Endothelial cell of hepatic sinusoid (primary cell): ENCODE data around the gene ZNF512B.
"Not testable (repeated sequence)": the region's sequence is repeated elsewhere in the genome, so short reads cannot be mapped to it uniquely, and the experiment has no call there.

ENCODE experiments used
- in situ Hi-C: cut with HindIII; loops from 2 replicates; pipeline ENCODE4 v1.10.0; 2017; ENCODE audit warnings: low sequenced_read_pairs

ZNF512B gene

GRCh38 chr20:63964412-63964811 is 5.3 kb downstream of the ZNF512B start:
- in situ Hi-C loops, result no loop called here

- in situ Hi-C loops, result no loop called here
Measured at GRCh38 chr20:63963784-63964301, 5.9 kb downstream of the ZNF512B start.

- in situ Hi-C loops, result no loop called here
Measured at GRCh38 chr20:63963348-63963741, 6.4 kb downstream of the ZNF512B start.

GRCh38 chr20:63962426-63963347 is 7.0 kb downstream of the ZNF512B start:
- in situ Hi-C loops, result no loop called here

GRCh38 chr20:63961664-63962425 is 7.9 kb downstream of the ZNF512B start:
- in situ Hi-C loops, result no loop called here

- in situ Hi-C loops, result not testable (repeated sequence)
Measured at GRCh38 chr20:63960654-63961621, 8.8 kb downstream of the ZNF512B start.

- in situ Hi-C loops, result no loop called here
Measured at GRCh38 chr20:63959699-63960075, 10.0 kb downstream of the ZNF512B start.

- in situ Hi-C loops, result no loop called here
Measured at GRCh38 chr20:63958964-63959698, 10.6 kb downstream of the ZNF512B start.

GRCh38 chr20:63958471-63958870 is 11.3 kb downstream of the ZNF512B start:
- in situ Hi-C loops, result no loop called here

GRCh38 chr20:63957690-63958441 is 11.9 kb downstream of the ZNF512B start:
- in situ Hi-C loops, result no loop called here

- in situ Hi-C loops, result no loop called here
Measured at GRCh38 chr20:63957004-63957689, 12.6 kb downstream of the ZNF512B start.

GRCh38 chr20:63956664-63957003 is 13.1 kb downstream of the ZNF512B start:
- in situ Hi-C loops, result no loop called here

GRCh38 chr20:63955827-63956663 is 13.7 kb downstream of the ZNF512B start, which contains the start of gene UCKL1:
Gene UCKL1, minus strand, starts transcription at chr20:63956416. Its CDS starts 44 bp downstream, at chr20:63956372.
- in situ Hi-C loops, result no loop called here

GRCh38 chr20:63955281-63955826 is 14.4 kb downstream of the ZNF512B start:
- in situ Hi-C loops, result no loop called here

- in situ Hi-C loops, result no loop called here
Measured at GRCh38 chr20:63953764-63954429, 15.8 kb downstream of the ZNF512B start.

GRCh38 chr20:63952769-63953168 is 17.0 kb downstream of the ZNF512B start:
- in situ Hi-C loops, result no loop called here

- in situ Hi-C loops, result no loop called here
Measured at GRCh38 chr20:63952210-63952535, 17.6 kb downstream of the ZNF512B start.
